ENCODE measurements around the gene QRFPR. TPM values are rescaled to one million over a fixed set of nuclear protein-coding genes. Genes with fewer than 3 reads are reported as not detected.

QRFPR gene
- total RNA-seq, 1 donor from 2014 or later, result not detected

GRCh38 chr4:121373841-121374240, 7.0 kb downstream of the QRFPR start:
- Mint-ChIP-seq H3K27ac (ENCODE audit: unreplicated experiment) (no peak overlapping the region), H3K4me3 (ENCODE audit: unreplicated experiment) (no peak overlapping the region), H3K9me3 (ENCODE audit: unreplicated experiment) (no peaks in the 10 kb centered on the region), H3K27me3 (ENCODE audit: unreplicated experiment) (no peaks in the 10 kb centered on the region), H3K36me3 (ENCODE audit: unreplicated experiment) (no peaks in the 10 kb centered on the region), H3K4me1 (ENCODE audit: low read depth, unreplicated experiment) (no peaks in the 10 kb centered on the region)
- DNase-seq, result no peak
- TF ChIP-seq CTCF (IDR thresholded peaks at IDR 0.05; ENCODE audit: partially characterized antibody, unreplicated experiment), result no peak

- Mint-ChIP-seq H3K9me3 (ENCODE audit: unreplicated experiment) (no peaks in the 10 kb centered on the region), H3K27ac (ENCODE audit: unreplicated experiment) (no peak overlapping the region), H3K36me3 (ENCODE audit: unreplicated experiment) (no peaks in the 10 kb centered on the region), H3K27me3 (ENCODE audit: unreplicated experiment) (no peaks in the 10 kb centered on the region), H3K4me1 (ENCODE audit: low read depth, unreplicated experiment) (no peaks in the 10 kb centered on the region), H3K4me3 (ENCODE audit: unreplicated experiment) (no peak overlapping the region)
- TF ChIP-seq CTCF (IDR thresholded peaks at IDR 0.05; ENCODE audit: partially characterized antibody, unreplicated experiment), result peak; percentile 76
- DNase-seq, result peak; percentile 24
Measured at GRCh38 chr4:121370729-121371325, 10.0 kb downstream of the QRFPR start.

- H3K4me1 Mint-ChIP-seq (ENCODE audit: low read depth, unreplicated experiment), result no peaks in the 10 kb centered on the region
- H3K27me3 Mint-ChIP-seq (ENCODE audit: unreplicated experiment), result peaks cover 3% of the 10 kb centered on the region
- H3K36me3 Mint-ChIP-seq (ENCODE audit: unreplicated experiment), result no peaks in the 10 kb centered on the region
- no peak overlapping the region for H3K27ac Mint-ChIP-seq (ENCODE audit: unreplicated experiment)
- H3K9me3 Mint-ChIP-seq (ENCODE audit: unreplicated experiment), result no peaks in the 10 kb centered on the region
- no peak for TF ChIP-seq CTCF (IDR thresholded peaks at IDR 0.05; ENCODE audit: partially characterized antibody, unreplicated experiment)
- DNase-seq, result no peak
- no peak overlapping the region for H3K4me3 Mint-ChIP-seq (ENCODE audit: unreplicated experiment)
Measured at GRCh38 chr4:121360495-121360894, 20.3 kb downstream of the QRFPR start.

- H3K27me3 Mint-ChIP-seq (ENCODE audit: unreplicated experiment), result no peaks in the 10 kb centered on the region
- no peak for TF ChIP-seq CTCF (IDR thresholded peaks at IDR 0.05; ENCODE audit: partially characterized antibody, unreplicated experiment)
- H3K4me1 Mint-ChIP-seq (ENCODE audit: low read depth, unreplicated experiment), result no peaks in the 10 kb centered on the region
- H3K36me3 Mint-ChIP-seq (ENCODE audit: unreplicated experiment), result no peaks in the 10 kb centered on the region
- no peak for DNase-seq
- no peak overlapping the region for H3K27ac Mint-ChIP-seq (ENCODE audit: unreplicated experiment)
- H3K4me3 Mint-ChIP-seq (ENCODE audit: unreplicated experiment), result no peak overlapping the region
- H3K9me3 Mint-ChIP-seq (ENCODE audit: unreplicated experiment), result no peaks in the 10 kb centered on the region
Measured at GRCh38 chr4:121358473-121358872, 22.3 kb downstream of the QRFPR start.

DNA sequence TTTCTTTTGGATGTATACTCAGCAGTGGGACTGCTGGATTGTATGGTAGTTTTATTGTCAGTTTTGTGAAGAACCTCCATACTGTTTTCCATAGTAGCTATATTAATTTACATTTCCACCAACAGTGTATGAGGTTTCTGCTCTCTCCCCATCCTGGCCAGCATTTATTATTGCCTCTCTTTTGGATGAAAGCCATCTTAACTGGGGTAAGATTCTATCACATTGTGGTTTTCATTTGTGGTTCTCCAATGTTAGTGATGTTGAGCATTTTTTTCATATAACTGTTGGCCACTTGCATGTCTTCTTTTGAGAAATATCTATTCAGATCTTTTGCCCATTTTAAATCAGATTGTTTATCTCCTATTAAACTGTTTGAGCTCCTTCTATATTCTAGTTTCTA, 27.6 kb downstream of the QRFPR start:
- H3K36me3 Mint-ChIP-seq (ENCODE audit: unreplicated experiment), result no peaks in the 10 kb centered on the region
- H3K27ac Mint-ChIP-seq (ENCODE audit: unreplicated experiment), result no peak overlapping the region
- no peaks in the 10 kb centered on the region for H3K27me3 Mint-ChIP-seq (ENCODE audit: unreplicated experiment)
- H3K4me3 Mint-ChIP-seq (ENCODE audit: unreplicated experiment), result no peak overlapping the region
- H3K4me1 Mint-ChIP-seq (ENCODE audit: low read depth, unreplicated experiment), result no peaks in the 10 kb centered on the region
- TF ChIP-seq CTCF (IDR thresholded peaks at IDR 0.05; ENCODE audit: partially characterized antibody, unreplicated experiment), result no peak
- H3K9me3 Mint-ChIP-seq (ENCODE audit: unreplicated experiment), result no peaks in the 10 kb centered on the region
- no peak for DNase-seq
